ENCODE measurements around the gene LMX1A. TPM values are rescaled to one million over a fixed set of nuclear protein-coding genes. Genes with fewer than 3 reads are reported as not detected.

Gene LMX1A
- total RNA-seq, 1 experiment from 2014 or later = not detected

DNA sequence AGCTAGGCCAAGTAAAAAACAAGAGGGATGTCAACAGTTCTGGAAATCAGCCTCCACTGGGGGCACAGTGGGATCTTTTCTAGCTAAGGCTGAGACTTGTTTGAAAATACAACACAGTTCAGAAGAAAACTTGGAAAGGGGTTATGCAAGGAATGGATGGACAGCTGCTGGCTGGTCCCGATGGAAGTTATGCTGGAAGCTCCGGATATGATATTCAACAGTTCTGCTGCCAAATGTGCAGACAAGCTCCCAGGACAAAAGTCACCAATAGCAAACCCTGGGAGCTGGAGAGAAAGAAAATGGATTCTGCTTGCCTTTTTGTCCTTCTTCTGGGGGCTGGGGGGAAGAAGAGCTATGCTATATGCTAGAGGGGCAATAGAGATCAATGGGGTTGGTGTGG, 14.3 kb downstream of the LMX1A start:
- POLR2A ChIA-PET = no interaction called here

DNA sequence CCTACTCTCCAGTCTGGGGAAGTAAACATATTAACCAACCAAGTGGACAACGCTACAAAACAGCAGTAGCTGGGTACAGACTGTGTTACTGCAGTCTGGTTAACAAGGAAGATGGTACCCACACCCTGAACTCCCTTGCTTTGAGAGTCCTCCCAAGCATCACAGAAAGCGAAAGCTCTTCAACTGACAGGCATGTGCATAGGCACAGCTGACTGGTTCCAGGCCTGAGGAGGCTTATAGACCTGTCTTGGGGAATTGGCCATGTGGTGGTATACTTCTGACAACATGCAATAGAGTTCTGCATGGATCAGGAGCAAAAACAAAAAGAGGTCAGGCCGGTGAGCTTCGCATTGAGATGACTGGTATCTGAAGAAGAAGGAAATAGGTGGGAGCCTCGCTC, 17.4 kb downstream of the LMX1A start:
- DNase-seq (ENCODE audit: low read depth, low spot score) (no peak), ATAC-seq (no peak)
- Histone ChIP-seq H3K9me3 (ENCODE audit: control insufficient read depth, insufficient read depth, low read depth, low read length) (no peaks in the 10 kb centered on the region), H3K27ac (ENCODE audit: low read length) (no peak overlapping the region), H3K36me3 (ENCODE audit: control insufficient read depth, insufficient read depth, low read length) (no peaks in the 10 kb centered on the region), H3K4me1 (ENCODE audit: control insufficient read depth, insufficient read depth, low read length) (no peaks in the 10 kb centered on the region), H3K4me3 (ENCODE audit: low read depth in 2 of 2, low read length in 2 of 2) (no peak overlapping the region), H3K27me3 (ENCODE audit: control insufficient read depth, insufficient read depth, low read length) (peaks cover 7% of the 10 kb centered on the region)
- CTCF ChIA-PET = no interaction called here
- POLR2A ChIA-PET = no interaction called here
- in situ Hi-C loops (cut with HindIII; ENCODE audit: low pct_unique_long_range_greater_than_20kb, low sequenced_read_pairs) = no loop called here
- no peak for TF ChIP-seq SIN3A (IDR thresholded peaks at IDR 0.05; ENCODE audit: borderline replicate concordance, insufficient read depth, low read depth, low read length)
- TF ChIP-seq TCF7L2 (IDR thresholded peaks at IDR 0.05; ENCODE audit: low read depth, low read length) = no peak
- TF ChIP-seq POLR2AphosphoS5 (IDR thresholded peaks at IDR 0.05; ENCODE audit: low read depth, low read length) = no peak
- TF ChIP-seq, protein P1, sequence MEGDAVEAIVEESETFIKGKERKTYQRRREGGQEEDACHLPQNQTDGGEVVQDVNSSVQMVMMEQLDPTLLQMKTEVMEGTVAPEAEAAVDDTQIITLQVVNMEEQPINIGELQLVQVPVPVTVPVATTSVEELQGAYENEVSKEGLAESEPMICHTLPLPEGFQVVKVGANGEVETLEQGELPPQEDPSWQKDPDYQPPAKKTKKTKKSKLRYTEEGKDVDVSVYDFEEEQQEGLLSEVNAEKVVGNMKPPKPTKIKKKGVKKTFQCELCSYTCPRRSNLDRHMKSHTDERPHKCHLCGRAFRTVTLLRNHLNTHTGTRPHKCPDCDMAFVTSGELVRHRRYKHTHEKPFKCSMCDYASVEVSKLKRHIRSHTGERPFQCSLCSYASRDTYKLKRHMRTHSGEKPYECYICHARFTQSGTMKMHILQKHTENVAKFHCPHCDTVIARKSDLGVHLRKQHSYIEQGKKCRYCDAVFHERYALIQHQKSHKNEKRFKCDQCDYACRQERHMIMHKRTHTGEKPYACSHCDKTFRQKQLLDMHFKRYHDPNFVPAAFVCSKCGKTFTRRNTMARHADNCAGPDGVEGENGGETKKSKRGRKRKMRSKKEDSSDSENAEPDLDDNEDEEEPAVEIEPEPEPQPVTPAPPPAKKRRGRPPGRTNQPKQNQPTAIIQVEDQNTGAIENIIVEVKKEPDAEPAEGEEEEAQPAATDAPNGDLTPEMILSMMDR (IDR thresholded peaks at IDR 0.05) = no peak
- intact Hi-C loops (cut with micrococcal nuclease; ENCODE audit: unreplicated experiment) = no loop called here
- BruUV-seq (replicated peaks) = no TSS peak

More for the DNA sequence above, 14.3 kb downstream of the LMX1A start:
- no peaks in the 10 kb centered on the region for H3K4me1 ChIP-seq (ENCODE audit: control insufficient read depth, insufficient read depth, low read length)
- CTCF ChIA-PET = no interaction called here
- BruUV-seq (replicated peaks) = no TSS peak
- no peaks in the 10 kb centered on the region for H3K9me3 ChIP-seq (ENCODE audit: control insufficient read depth, insufficient read depth, low read depth, low read length)
- ATAC-seq (no peak), DNase-seq (ENCODE audit: low read depth, low spot score) (no peak)
- no peak for TF ChIP-seq SIN3A (IDR thresholded peaks at IDR 0.05; ENCODE audit: borderline replicate concordance, insufficient read depth, low read depth, low read length)
- no peak for TF ChIP-seq TCF7L2 (IDR thresholded peaks at IDR 0.05; ENCODE audit: low read depth, low read length)
- TF ChIP-seq POLR2AphosphoS5 (IDR thresholded peaks at IDR 0.05; ENCODE audit: low read depth, low read length) = no peak
- TF ChIP-seq, protein P2, sequence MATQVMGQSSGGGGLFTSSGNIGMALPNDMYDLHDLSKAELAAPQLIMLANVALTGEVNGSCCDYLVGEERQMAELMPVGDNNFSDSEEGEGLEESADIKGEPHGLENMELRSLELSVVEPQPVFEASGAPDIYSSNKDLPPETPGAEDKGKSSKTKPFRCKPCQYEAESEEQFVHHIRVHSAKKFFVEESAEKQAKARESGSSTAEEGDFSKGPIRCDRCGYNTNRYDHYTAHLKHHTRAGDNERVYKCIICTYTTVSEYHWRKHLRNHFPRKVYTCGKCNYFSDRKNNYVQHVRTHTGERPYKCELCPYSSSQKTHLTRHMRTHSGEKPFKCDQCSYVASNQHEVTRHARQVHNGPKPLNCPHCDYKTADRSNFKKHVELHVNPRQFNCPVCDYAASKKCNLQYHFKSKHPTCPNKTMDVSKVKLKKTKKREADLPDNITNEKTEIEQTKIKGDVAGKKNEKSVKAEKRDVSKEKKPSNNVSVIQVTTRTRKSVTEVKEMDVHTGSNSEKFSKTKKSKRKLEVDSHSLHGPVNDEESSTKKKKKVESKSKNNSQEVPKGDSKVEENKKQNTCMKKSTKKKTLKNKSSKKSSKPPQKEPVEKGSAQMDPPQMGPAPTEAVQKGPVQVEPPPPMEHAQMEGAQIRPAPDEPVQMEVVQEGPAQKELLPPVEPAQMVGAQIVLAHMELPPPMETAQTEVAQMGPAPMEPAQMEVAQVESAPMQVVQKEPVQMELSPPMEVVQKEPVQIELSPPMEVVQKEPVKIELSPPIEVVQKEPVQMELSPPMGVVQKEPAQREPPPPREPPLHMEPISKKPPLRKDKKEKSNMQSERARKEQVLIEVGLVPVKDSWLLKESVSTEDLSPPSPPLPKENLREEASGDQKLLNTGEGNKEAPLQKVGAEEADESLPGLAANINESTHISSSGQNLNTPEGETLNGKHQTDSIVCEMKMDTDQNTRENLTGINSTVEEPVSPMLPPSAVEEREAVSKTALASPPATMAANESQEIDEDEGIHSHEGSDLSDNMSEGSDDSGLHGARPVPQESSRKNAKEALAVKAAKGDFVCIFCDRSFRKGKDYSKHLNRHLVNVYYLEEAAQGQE (IDR thresholded peaks at IDR 0.05; ENCODE audit: insufficient read depth in 1 of 2, low read depth in 2 of 2, low read length in 1 of 2) = no peak
- TF ChIP-seq, protein P1 (IDR thresholded peaks at IDR 0.05) = no peak
- peaks cover 18% of the 10 kb centered on the region for H3K27me3 ChIP-seq (ENCODE audit: control insufficient read depth, insufficient read depth, low read length)
- in situ Hi-C loops (cut with HindIII; ENCODE audit: low pct_unique_long_range_greater_than_20kb, low sequenced_read_pairs) (no loop called here), intact Hi-C loops (cut with micrococcal nuclease; ENCODE audit: unreplicated experiment) (no loop called here)
- H3K4me3 ChIP-seq (ENCODE audit: low read depth in 2 of 2, low read length in 2 of 2) = no peak overlapping the region
- no peak overlapping the region for H3K27ac ChIP-seq (ENCODE audit: low read length)
- no peaks in the 10 kb centered on the region for H3K36me3 ChIP-seq (ENCODE audit: control insufficient read depth, insufficient read depth, low read length)

Data from Panc1 (cell line).